NT2/D1 (cell line): ENCODE data around the gene LIME1.
A peak's percentile ranks its signal among the peaks of the same experiment; 100 is the strongest.

Experiments used
- DNase-seq: peaks from one replicate; pipeline ENCODE4 v3.0.0-alpha.2; 2011; ENCODE audit warnings: low read depth, low spot score
- H3K27me3 ChIP-seq: 2 replicates; pipeline ENCODE4 v1.6.0; 2011; ENCODE audit warnings: mild to moderate bottlenecking; ENCODE audit not compliant: insufficient read length, insufficient read depth
- H3K36me3 ChIP-seq: 2 replicates; pipeline ENCODE4 v1.6.1; 2011; ENCODE audit warnings: mild to moderate bottlenecking, low read length, mixed read lengths; ENCODE audit not compliant: insufficient read depth, insufficient read length
- H3K4me1 ChIP-seq: 2 replicates; pipeline ENCODE4 v1.5.1; 2011; ENCODE audit not compliant: insufficient read depth, insufficient read length
- H3K4me3 ChIP-seq: 2 replicates; pipeline ENCODE4 v1.5.1; 2011; ENCODE audit warnings: low read depth; ENCODE audit not compliant: insufficient read length
- H3K9ac ChIP-seq: 2 replicates; pipeline ENCODE4 v1.6.0; 2011; ENCODE audit warnings: low read depth; ENCODE audit not compliant: insufficient read length
- H3K9me3 ChIP-seq: 2 replicates; pipeline ENCODE4 v1.5.1; 2011; ENCODE audit warnings: mild to moderate bottlenecking, low read length; ENCODE audit not compliant: insufficient read depth
- SUZ12 ChIP-seq: IDR thresholded peaks from 2 replicates; pipeline ENCODE4 v1.6.1; 2011; ENCODE audit not compliant: insufficient read length, insufficient read depth; ENCODE audit errors: extremely low read depth
- YY1 ChIP-seq: IDR thresholded peaks from 2 replicates; pipeline ENCODE4 v1.6.1; 2011; ENCODE audit not compliant: insufficient read length, insufficient read depth
- ZNF274 ChIP-seq: IDR thresholded peaks from 2 replicates; pipeline ENCODE4 v1.6.1; 2011; ENCODE audit warnings: mild to moderate bottlenecking, low read depth, low read length

Gene LIME1

DNA sequence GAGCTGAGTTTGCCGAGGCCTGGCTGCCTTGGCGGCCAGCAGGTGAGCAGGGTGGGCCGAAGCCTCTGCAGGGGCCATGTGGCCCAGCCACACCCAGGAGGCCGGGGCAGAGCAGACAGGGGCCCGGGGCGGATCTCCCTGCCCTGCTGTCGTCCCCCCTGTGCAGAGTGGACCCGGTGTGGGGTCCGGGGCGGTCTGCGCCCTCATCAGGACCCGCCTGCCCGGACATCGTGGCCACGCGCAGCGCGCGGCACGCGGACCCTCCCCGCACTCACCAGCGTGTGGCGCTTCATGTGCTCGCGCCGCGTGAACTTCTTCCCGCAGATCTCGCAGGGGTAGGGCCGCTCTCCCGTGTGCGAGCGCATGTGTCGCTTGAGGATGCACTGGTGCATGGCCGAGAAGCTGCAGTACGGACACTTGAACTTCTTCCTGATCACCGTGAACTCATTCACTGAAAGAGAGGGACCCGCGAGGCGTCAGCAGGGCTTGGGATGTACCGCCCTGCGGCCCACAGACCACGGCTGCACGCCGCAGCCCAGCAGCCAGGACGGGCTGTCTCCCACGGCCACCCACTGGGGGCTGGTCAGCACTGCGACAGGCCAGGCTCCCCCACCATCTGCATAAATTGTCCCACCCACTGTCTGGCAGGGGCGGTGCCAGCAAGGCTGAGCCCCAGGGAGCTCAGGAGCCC is 16.1 kb downstream of the LIME1 start:
- peaks cover 26% of the 10 kb centered on the region for H3K4me1 ChIP-seq
- H3K9me3 ChIP-seq = no peaks in the 10 kb centered on the region
- H3K9ac ChIP-seq = peak overlapping the region; percentile 50
- TF ChIP-seq SUZ12 (no peak), ZNF274 (no peak), YY1 (no peak)
- H3K36me3 ChIP-seq = peaks cover 25% of the 10 kb centered on the region
- H3K4me3 ChIP-seq = no peak overlapping the region
- DNase-seq = no peak
- H3K27me3 ChIP-seq = no peaks in the 10 kb centered on the region

DNA sequence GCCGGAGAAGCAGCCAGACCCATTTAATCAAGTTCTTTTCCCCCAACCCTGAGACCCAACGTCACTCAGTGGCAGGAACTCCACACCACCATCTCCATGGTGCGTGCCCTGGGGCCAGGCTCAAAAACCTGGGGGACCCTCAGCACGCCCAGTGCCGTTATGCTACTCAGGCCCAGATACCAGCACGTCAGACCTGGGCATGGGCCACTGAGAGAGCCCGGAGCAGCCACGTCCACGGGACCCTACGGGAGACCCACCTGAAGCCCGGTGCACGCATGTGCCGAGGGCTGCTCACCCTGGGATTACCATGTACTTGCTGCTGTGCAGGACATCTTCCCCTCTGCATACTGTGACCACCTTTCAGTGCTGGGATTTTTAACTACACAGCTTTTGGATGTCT is 16.9 kb downstream of the LIME1 start:
- Histone ChIP-seq H3K4me1 (peaks cover 19% of the 10 kb centered on the region), H3K36me3 (peaks cover 18% of the 10 kb centered on the region), H3K9me3 (no peaks in the 10 kb centered on the region), H3K27me3 (no peaks in the 10 kb centered on the region), H3K9ac (peak overlapping the region; percentile 24), H3K4me3 (no peak overlapping the region)
- TF ChIP-seq ZNF274 (no peak), SUZ12 (no peak), YY1 (no peak)
- no peak for DNase-seq

DNA sequence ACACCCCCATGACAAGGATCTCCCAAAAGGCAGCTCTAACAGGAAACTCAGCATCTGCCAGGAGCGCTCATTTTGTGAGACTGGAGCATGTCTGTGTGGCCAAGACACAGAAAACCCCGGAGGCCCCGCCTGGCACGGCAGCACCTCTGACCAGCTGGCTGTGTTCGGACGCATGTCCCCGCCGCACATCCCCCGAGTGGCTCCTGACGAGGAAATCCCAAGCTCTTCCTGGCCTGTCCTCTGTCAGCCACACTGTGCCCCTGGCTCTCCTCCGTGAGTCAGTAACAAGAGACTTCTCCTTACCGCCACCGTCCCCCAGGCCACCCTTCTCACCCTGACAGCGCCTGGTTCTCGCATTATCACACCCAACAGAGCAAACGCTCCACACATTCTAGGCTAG is 17.5 kb downstream of the LIME1 start:
- TF ChIP-seq SUZ12 = no peak
- TF ChIP-seq ZNF274 = no peak
- no peak for TF ChIP-seq YY1
- Histone ChIP-seq H3K9ac (no peak overlapping the region), H3K4me1 (peaks cover 19% of the 10 kb centered on the region), H3K9me3 (no peaks in the 10 kb centered on the region), H3K4me3 (no peak overlapping the region), H3K36me3 (peaks cover 13% of the 10 kb centered on the region), H3K27me3 (no peaks in the 10 kb centered on the region)
- DNase-seq = no peak

DNA sequence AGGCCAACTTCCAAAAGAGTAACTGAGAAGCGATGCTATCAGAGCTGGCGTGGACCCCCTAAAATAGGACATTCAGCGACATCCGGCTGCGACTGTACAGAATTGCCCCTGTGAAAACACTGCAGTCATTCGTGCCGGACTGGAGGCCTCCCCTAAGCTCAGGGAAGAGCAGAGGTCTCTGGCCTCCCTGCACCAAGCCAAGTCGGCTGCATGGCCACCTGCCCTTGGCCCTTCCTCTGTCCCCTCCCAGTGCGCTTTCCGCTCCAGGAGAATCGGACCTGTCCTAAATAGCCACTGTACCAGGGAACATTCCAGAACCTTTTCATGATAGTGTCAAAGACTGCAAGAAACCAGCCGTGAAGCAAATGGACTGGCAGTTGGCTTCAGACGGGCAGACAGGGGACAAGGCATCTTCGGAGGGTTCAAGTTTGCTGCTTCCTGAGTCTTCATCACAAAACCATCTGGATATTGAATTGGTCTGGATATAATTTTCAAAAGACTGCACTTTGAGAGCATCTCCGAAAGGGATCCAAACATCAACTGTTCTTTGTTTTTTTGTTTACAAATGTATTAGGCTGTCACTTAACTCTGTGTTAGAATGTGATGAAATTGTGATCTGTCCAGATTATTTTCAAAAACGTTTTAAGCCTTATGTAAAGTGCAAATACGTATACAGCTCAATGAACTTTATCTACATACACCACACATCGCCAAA is 19.6 kb downstream of the LIME1 start:
- H3K9me3 ChIP-seq = no peaks in the 10 kb centered on the region; the same call in 1 of the 2 replicates
- H3K9ac ChIP-seq = no peak overlapping the region
- peaks cover 14% of the 10 kb centered on the region for H3K36me3 ChIP-seq
- TF ChIP-seq ZNF274 = no peak
- no peak for TF ChIP-seq YY1
- no peak for TF ChIP-seq SUZ12
- no peaks in the 10 kb centered on the region for H3K27me3 ChIP-seq
- H3K4me3 ChIP-seq = no peak overlapping the region
- DNase-seq = no peak
- H3K4me1 ChIP-seq = peaks cover 19% of the 10 kb centered on the region

DNA sequence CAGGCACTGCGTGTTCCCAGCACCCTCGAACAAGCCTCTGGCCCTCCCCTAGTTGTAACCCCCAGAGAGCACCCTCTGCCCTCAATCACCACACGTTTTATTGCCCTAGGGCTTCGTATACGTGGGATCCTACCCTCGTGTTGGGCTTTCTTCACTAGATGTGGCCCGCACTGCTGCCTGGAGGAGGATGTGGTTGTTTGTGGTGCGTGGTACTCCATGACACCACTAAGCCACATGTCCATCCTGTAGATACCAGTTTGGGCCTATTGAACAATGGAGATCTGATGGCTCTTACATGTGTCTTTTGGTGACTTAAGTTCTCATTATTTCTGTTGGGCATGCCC is 20.2 kb downstream of the LIME1 start:
- no peak overlapping the region for H3K9ac ChIP-seq
- H3K27me3 ChIP-seq = no peaks in the 10 kb centered on the region
- no peak overlapping the region for H3K4me3 ChIP-seq
- TF ChIP-seq ZNF274 (no peak), YY1 (no peak)
- DNase-seq = no peak
- peaks cover 14% of the 10 kb centered on the region for H3K36me3 ChIP-seq
- peaks cover 16% of the 10 kb centered on the region for H3K4me1 ChIP-seq
- H3K9me3 ChIP-seq = no peaks in the 10 kb centered on the region; the same call in 1 of the 2 replicates

DNA sequence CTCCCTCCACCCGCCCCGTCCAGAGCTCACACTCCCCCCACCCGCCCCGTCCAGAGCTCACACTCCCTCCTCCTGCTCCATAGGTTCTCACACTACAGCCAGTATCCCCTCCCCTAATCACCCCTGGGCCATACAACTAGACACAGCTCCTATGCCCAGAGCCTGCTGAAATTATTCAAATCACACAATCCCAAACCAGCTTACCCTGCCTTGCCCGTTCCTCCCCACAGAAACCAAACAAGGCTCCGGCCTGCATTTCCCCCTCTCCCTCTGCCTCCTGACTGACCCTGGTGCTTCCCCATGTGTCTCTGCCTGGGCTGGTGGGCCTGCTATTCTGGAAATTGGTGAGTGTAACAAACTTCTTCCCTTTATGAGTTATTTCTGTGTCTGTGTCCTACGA is 21.7 kb downstream of the LIME1 start:
- Histone ChIP-seq H3K27me3 (no peaks in the 10 kb centered on the region), H3K9ac (no peak overlapping the region), H3K4me1 (peaks cover 4% of the 10 kb centered on the region), H3K36me3 (peaks cover 16% of the 10 kb centered on the region), H3K4me3 (no peak overlapping the region), H3K9me3 (no peaks in the 10 kb centered on the region; the same call in 1 of the 2 replicates)
- TF ChIP-seq ZNF274 (no peak), YY1 (no peak), SUZ12 (no peak)
- DNase-seq = no peak

DNA sequence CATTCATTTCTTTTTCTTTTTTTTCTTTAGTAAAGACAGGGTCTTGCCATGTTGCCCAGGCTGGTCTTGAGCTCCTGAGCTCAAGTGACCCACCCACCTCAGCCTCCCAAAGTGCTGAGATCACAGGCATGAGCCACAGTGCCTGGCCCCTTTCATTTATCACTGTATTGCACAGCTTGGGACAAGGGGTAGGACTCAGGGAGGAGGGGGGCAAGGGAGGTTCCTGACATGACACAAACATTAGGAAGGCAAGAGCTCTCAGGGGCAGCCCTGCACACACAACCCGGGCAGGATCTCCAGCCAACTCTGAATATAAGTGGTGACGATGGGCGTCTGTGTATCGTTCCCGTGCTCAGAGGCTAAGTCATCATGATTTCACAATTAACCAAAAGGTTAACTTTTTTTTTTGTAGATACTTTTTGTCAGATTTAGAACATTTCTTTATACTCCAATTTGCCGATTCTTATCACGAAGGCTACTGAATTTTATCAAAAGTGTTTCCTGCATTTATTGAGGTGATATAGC is 23.0 kb downstream of the LIME1 start:
- Histone ChIP-seq H3K27me3 (no peaks in the 10 kb centered on the region), H3K9me3 (no peaks in the 10 kb centered on the region; the same call in 1 of the 2 replicates), H3K4me1 (no peaks in the 10 kb centered on the region), H3K36me3 (peaks cover 20% of the 10 kb centered on the region), H3K4me3 (no peak overlapping the region), H3K9ac (no peak overlapping the region)
- TF ChIP-seq SUZ12 (no peak), YY1 (no peak), ZNF274 (no peak)
- DNase-seq = no peak
